Measurements from ENCODE around the gene ADRA1B. TPM values are rescaled to one million over a fixed set of nuclear protein-coding genes. Genes with fewer than 3 reads are reported as not detected.

The ADRA1B gene
- total RNA-seq, 1 donor from 2014 or later: 0.66 TPM

DNA sequence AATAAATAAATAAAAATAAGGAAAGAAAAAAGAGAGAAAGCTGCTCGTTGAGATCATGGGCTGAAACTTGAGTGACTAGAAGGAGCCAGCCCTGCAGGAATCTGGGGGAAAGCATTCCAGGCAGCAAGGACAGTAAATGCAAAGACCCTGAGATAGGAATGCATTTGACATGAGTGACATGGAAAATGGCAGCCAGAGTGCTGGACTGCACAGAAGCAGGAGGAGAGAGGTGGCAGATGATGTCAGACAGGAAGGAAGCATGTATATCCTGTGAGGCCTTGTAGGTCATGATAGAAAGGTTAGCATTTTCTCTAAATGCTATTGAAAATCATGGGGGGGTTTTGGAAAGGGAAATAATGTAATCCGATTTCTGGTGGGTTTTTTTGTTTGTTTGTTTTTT, 29.1 kb downstream of the ADRA1B start:
- DNase-seq: no peak
- H3K36me3 Mint-ChIP-seq (ENCODE audit: unreplicated experiment): no peaks in the 10 kb centered on the region
- no peaks in the 10 kb centered on the region for H3K9me3 Mint-ChIP-seq (ENCODE audit: unreplicated experiment)
- H3K4me3 Mint-ChIP-seq (ENCODE audit: unreplicated experiment): no peak overlapping the region
- H3K27me3 Mint-ChIP-seq (ENCODE audit: unreplicated experiment): no peaks in the 10 kb centered on the region
- TF ChIP-seq, protein P1, sequence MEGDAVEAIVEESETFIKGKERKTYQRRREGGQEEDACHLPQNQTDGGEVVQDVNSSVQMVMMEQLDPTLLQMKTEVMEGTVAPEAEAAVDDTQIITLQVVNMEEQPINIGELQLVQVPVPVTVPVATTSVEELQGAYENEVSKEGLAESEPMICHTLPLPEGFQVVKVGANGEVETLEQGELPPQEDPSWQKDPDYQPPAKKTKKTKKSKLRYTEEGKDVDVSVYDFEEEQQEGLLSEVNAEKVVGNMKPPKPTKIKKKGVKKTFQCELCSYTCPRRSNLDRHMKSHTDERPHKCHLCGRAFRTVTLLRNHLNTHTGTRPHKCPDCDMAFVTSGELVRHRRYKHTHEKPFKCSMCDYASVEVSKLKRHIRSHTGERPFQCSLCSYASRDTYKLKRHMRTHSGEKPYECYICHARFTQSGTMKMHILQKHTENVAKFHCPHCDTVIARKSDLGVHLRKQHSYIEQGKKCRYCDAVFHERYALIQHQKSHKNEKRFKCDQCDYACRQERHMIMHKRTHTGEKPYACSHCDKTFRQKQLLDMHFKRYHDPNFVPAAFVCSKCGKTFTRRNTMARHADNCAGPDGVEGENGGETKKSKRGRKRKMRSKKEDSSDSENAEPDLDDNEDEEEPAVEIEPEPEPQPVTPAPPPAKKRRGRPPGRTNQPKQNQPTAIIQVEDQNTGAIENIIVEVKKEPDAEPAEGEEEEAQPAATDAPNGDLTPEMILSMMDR (IDR thresholded peaks at IDR 0.05; ENCODE audit: partially characterized antibody, unreplicated experiment): no peak
- H3K27ac Mint-ChIP-seq (ENCODE audit: unreplicated experiment): no peak overlapping the region
- no peaks in the 10 kb centered on the region for H3K4me1 Mint-ChIP-seq (ENCODE audit: low read depth, unreplicated experiment)

DNA sequence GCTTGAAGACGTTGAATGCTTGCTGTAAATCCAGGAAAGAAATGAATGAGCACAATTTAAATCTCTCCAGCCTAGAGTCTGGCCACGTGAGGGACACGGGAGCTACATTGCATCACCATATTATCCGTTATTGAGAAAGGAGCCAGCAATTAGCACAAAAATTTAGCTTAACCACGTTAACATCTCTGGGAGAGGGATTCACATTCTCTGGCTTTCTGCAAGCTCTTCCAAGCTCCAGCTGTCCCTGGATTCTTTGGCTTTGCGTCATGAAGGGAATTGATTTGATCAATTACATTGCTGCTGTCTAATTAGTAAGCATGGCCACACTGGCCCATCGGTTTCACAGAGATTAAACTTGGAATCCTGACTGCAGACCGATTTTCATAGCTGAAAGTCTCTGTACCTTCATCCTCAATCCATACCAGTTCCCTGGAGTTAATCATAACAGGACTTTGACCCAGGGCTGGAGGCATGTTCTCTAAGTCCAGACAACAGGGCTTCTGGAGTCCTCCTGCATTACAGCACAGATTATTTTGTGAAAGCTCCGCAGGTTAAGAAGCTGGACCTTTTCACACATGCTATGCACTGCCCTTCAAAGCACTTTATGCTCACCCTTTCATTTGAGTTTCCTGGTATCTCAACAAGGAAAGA, 31.6 kb downstream of the ADRA1B start:
- Mint-ChIP-seq H3K27ac (ENCODE audit: unreplicated experiment) (no peak overlapping the region), H3K9me3 (ENCODE audit: unreplicated experiment) (no peaks in the 10 kb centered on the region), H3K4me1 (ENCODE audit: low read depth, unreplicated experiment) (no peaks in the 10 kb centered on the region), H3K4me3 (ENCODE audit: unreplicated experiment) (no peak overlapping the region), H3K27me3 (ENCODE audit: unreplicated experiment) (peaks cover 2% of the 10 kb centered on the region), H3K36me3 (ENCODE audit: unreplicated experiment) (no peaks in the 10 kb centered on the region)
- TF ChIP-seq, protein P1 (IDR thresholded peaks at IDR 0.05; ENCODE audit: partially characterized antibody, unreplicated experiment): no peak
- no peak for DNase-seq

DNA sequence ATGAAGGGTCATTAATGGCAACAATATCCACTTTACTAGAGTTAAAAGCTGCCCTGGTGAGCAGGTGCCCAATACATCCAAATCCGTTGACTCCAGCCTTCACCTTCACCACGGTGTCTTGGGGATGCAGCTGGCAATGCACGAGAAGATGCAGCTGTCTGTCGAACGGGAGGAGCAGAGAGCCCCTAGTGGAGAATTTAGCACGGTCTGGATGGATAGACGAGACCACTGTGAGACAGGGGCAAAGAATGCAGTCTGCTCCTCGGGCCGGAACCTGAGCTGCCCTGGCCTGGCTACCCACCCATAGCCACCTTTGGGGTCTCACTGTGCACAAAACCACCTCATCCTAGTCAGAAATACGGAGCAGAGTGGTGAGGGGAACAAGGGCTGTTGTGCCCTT, 35.1 kb downstream of the ADRA1B start:
- DNase-seq: peak; percentile 27
- Mint-ChIP-seq H3K27me3 (ENCODE audit: unreplicated experiment) (peaks cover 2% of the 10 kb centered on the region), H3K27ac (ENCODE audit: unreplicated experiment) (no peak overlapping the region), H3K36me3 (ENCODE audit: unreplicated experiment) (no peaks in the 10 kb centered on the region), H3K9me3 (ENCODE audit: unreplicated experiment) (no peaks in the 10 kb centered on the region), H3K4me3 (ENCODE audit: unreplicated experiment) (no peak overlapping the region), H3K4me1 (ENCODE audit: low read depth, unreplicated experiment) (no peaks in the 10 kb centered on the region)
- TF ChIP-seq, protein P1 (IDR thresholded peaks at IDR 0.05; ENCODE audit: partially characterized antibody, unreplicated experiment): peak; percentile 21

DNA sequence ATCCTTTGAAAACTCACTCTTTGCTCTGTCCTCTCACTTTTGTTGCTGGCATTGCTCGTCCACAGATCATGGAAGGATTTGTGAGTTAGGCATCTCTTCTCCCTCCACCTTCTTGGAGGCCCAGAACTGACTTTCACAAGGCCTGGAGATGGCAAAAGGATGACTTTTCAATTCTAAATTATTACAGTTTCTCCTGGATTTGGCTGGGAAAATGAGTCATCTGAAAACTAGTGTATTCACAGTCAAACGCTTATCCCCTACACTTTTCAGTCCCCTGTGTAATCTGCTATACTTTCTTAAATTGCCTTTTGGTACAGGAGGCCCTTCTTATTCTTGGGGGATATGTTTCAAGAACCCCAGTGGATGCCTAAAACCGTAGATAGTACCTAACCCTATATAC, 35.6 kb downstream of the ADRA1B start:
- no peaks in the 10 kb centered on the region for H3K9me3 Mint-ChIP-seq (ENCODE audit: unreplicated experiment)
- no peak for DNase-seq
- TF ChIP-seq, protein P1 (IDR thresholded peaks at IDR 0.05; ENCODE audit: partially characterized antibody, unreplicated experiment): no peak
- H3K4me3 Mint-ChIP-seq (ENCODE audit: unreplicated experiment): no peak overlapping the region
- no peaks in the 10 kb centered on the region for H3K36me3 Mint-ChIP-seq (ENCODE audit: unreplicated experiment)
- peaks cover 2% of the 10 kb centered on the region for H3K27me3 Mint-ChIP-seq (ENCODE audit: unreplicated experiment)
- no peak overlapping the region for H3K27ac Mint-ChIP-seq (ENCODE audit: unreplicated experiment)
- H3K4me1 Mint-ChIP-seq (ENCODE audit: low read depth, unreplicated experiment): no peaks in the 10 kb centered on the region

DNA sequence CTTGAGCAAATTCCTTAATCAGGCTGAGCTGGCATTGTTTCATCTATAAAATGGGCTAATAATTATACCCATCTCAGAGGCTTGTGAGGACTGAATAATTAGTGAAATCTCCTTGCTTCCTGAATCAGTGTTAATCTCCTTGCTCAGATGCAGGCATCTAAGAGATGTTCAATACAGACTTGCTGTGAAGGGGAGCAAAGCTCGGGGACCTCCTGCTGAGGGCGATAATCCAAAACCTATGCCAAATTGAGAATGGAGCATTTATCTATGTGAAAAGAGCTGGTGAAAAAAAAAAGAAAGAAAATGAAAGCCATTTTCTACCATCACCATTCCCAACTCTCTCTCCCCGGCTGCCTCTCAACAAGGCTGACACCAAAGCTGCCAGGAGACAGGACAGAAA, 37.3 kb downstream of the ADRA1B start:
- peaks cover 2% of the 10 kb centered on the region for H3K27me3 Mint-ChIP-seq (ENCODE audit: unreplicated experiment)
- no peaks in the 10 kb centered on the region for H3K4me1 Mint-ChIP-seq (ENCODE audit: low read depth, unreplicated experiment)
- H3K36me3 Mint-ChIP-seq (ENCODE audit: unreplicated experiment): no peaks in the 10 kb centered on the region
- H3K27ac Mint-ChIP-seq (ENCODE audit: unreplicated experiment): no peak overlapping the region
- H3K9me3 Mint-ChIP-seq (ENCODE audit: unreplicated experiment): no peaks in the 10 kb centered on the region
- DNase-seq: no peak
- H3K4me3 Mint-ChIP-seq (ENCODE audit: unreplicated experiment): no peak overlapping the region
- TF ChIP-seq, protein P1 (IDR thresholded peaks at IDR 0.05; ENCODE audit: partially characterized antibody, unreplicated experiment): no peak
